H9 (cell line): ENCODE results near the gene MYMK. TPM values are rescaled to one million over a fixed set of nuclear protein-coding genes. Genes with fewer than 3 reads are reported as not detected.

ENCODE experiments used
- DNase-seq: peaks from one replicate; pipeline ENCODE4 v3.0.0-alpha.2; 2017
- H2AFZ ChIP-seq: one replicate; pipeline ENCODE4 v1.6.1; 2013; ENCODE audit warnings: mild to moderate bottlenecking, low read length, control low read depth, moderate library complexity
- H2AK5ac ChIP-seq: 2 replicates; pipeline ENCODE4 v1.6.1; 2013; ENCODE audit warnings: low read length, control low read depth, mixed read lengths; ENCODE audit not compliant: insufficient read length
- H2BK120ac ChIP-seq: one replicate; pipeline ENCODE4 v1.6.1; 2013; ENCODE audit warnings: low read depth, mild to moderate bottlenecking, low read length, control low read depth, inconsistent platforms; ENCODE audit not compliant: poor library complexity, severe bottlenecking
- H2BK12ac ChIP-seq: 2 replicates; pipeline ENCODE4 v1.6.1; 2013; ENCODE audit warnings: low read length, control low read depth, mixed read lengths, low read depth; ENCODE audit not compliant: insufficient read length
- H2BK15ac ChIP-seq: 2 replicates; pipeline ENCODE4 v1.6.1; 2013; ENCODE audit warnings: low read depth, low read length, control low read depth
- H2BK20ac ChIP-seq: one replicate; pipeline ENCODE4 v1.6.1; 2013; ENCODE audit warnings: low read depth, mild to moderate bottlenecking, low read length, control low read depth, inconsistent platforms; ENCODE audit not compliant: poor library complexity, severe bottlenecking
- H2BK5ac ChIP-seq: 2 replicates; pipeline ENCODE4 v1.6.1; 2013; ENCODE audit warnings: low read length, control low read depth, mixed read lengths; ENCODE audit not compliant: insufficient read length
- H3K14ac ChIP-seq: 2 replicates; pipeline ENCODE4 v1.6.1; 2013; ENCODE audit warnings: low read length, control low read depth; ENCODE audit not compliant: insufficient read depth
- H3K18ac ChIP-seq: 2 replicates; pipeline ENCODE4 v1.6.1; 2013; ENCODE audit warnings: low read depth, mild to moderate bottlenecking, mixed read lengths, low read length, control low read depth; ENCODE audit not compliant: insufficient read length
- H3K23ac ChIP-seq: 2 replicates; pipeline ENCODE4 v1.6.1; 2013; ENCODE audit warnings: low read length, control low read depth, mixed read lengths, low read depth; ENCODE audit not compliant: insufficient read length
- H3K23me2 ChIP-seq: 2 replicates; pipeline ENCODE4 v1.6.1; 2013; ENCODE audit warnings: low read depth, mild to moderate bottlenecking, mixed read lengths, low read length, control low read depth; ENCODE audit not compliant: insufficient read length, poor library complexity, severe bottlenecking
- H3K27ac ChIP-seq: 2 replicates; pipeline ENCODE4 v1.5.1; 2013; ENCODE audit warnings: low read length, control low read depth, mixed read lengths, low read depth; ENCODE audit not compliant: insufficient read length
- H3K27me3 ChIP-seq: 2 replicates; pipeline ENCODE4 v1.6.1; 2013; ENCODE audit warnings: low read length, control low read depth, inconsistent platforms; ENCODE audit not compliant: insufficient read depth
- H3K4ac ChIP-seq: 2 replicates; pipeline ENCODE4 v1.6.1; 2013; ENCODE audit warnings: low read depth, mild to moderate bottlenecking, control low read depth, inconsistent platforms, low read length, moderate library complexity
- H3K4me1 ChIP-seq: 2 replicates; pipeline ENCODE4 v1.6.1; 2013; ENCODE audit warnings: low read length, control low read depth, inconsistent platforms; ENCODE audit not compliant: insufficient read depth
- H3K4me2 ChIP-seq: 2 replicates; pipeline ENCODE4 v1.6.1; 2013; ENCODE audit warnings: low read length, control low read depth, mixed read lengths; ENCODE audit not compliant: insufficient read length, insufficient read depth
- H3K56ac ChIP-seq: 2 replicates; pipeline ENCODE4 v1.6.1; 2013; ENCODE audit warnings: low read depth, mild to moderate bottlenecking, mixed read lengths, low read length, control low read depth; ENCODE audit not compliant: insufficient read length
- H3K79me1 ChIP-seq: 2 replicates; pipeline ENCODE4 v1.6.1; 2013; ENCODE audit warnings: low read depth, mild to moderate bottlenecking, moderate library complexity, low read length, control low read depth, inconsistent platforms; ENCODE audit not compliant: insufficient read depth, poor library complexity, severe bottlenecking
- H3K79me2 ChIP-seq: 2 replicates; pipeline ENCODE4 v1.6.1; 2013; ENCODE audit warnings: low read length, control low read depth, inconsistent platforms; ENCODE audit not compliant: insufficient read depth
- H3K9ac ChIP-seq: 2 replicates; pipeline ENCODE4 v1.6.1; 2013; ENCODE audit warnings: low read length, control low read depth, mixed read lengths; ENCODE audit not compliant: insufficient read length; ENCODE audit errors: extremely low read depth
- H3K9me3 ChIP-seq: one replicate; pipeline ENCODE4 v1.6.1; 2013; ENCODE audit warnings: low read depth, low read length, inconsistent platforms; ENCODE audit not compliant: control insufficient read depth
- H3T11ph ChIP-seq: one replicate; pipeline ENCODE4 v1.6.1; 2013; ENCODE audit warnings: mild to moderate bottlenecking, low read length, control low read depth, inconsistent platforms
- H4K20me1 ChIP-seq: one replicate; pipeline ENCODE4 v1.6.1; 2013; ENCODE audit not compliant: control insufficient read depth, insufficient read length, insufficient read depth
- H4K5ac ChIP-seq: 2 replicates; pipeline ENCODE4 v1.6.1; 2013; ENCODE audit warnings: low read depth, mild to moderate bottlenecking, mixed read lengths, low read length, control low read depth; ENCODE audit not compliant: insufficient read length
- H4K8ac ChIP-seq: replicated peaks from 2 replicates; pipeline ENCODE4 v1.6.1; 2013; ENCODE audit warnings: low read length, control low read depth, mixed read lengths, low read depth; ENCODE audit not compliant: insufficient read length
- H4K91ac ChIP-seq: 2 replicates; pipeline ENCODE4 v1.6.1; 2013; ENCODE audit warnings: low read depth, mild to moderate bottlenecking, moderate library complexity, mixed read lengths, low read length, control low read depth; ENCODE audit not compliant: insufficient read length
- H3K27ac Mint-ChIP-seq, 3 experiments: 2 replicates in 2 of 3; 3 replicates in 1 of 3; pipeline ENCODE4 v1.8.0; 2020 to 2021; ENCODE audit warnings: mixed read lengths in 3 of 3, mild to moderate bottlenecking in 1 of 3, moderate library complexity in 1 of 3
- H3K27me3 Mint-ChIP-seq: 2 replicates; pipeline ENCODE4 v1.8.0; 2021; ENCODE audit warnings: low read depth, mild to moderate bottlenecking, moderate library complexity, mixed read lengths
- H3K36me3 Mint-ChIP-seq, 3 experiments: 2 replicates in 2 of 3; 3 replicates in 1 of 3; pipeline ENCODE4 v1.8.0; 2020 to 2021; ENCODE audit warnings: low read depth in 3 of 3, mixed read lengths in 3 of 3; ENCODE audit not compliant: insufficient read depth in 1 of 3
- H3K4me1 Mint-ChIP-seq, 2 experiments: 2 replicates each; pipeline ENCODE4 v1.8.0; 2020; ENCODE audit warnings: mixed read lengths in 2 of 2
- H3K4me3 Mint-ChIP-seq, 2 experiments: 2 replicates in 1 of 2; 3 replicates in 1 of 2; pipeline ENCODE4 v1.8.0; 2020 to 2021; ENCODE audit warnings: mild to moderate bottlenecking in 2 of 2, mixed read lengths in 2 of 2, moderate library complexity in 1 of 2
- H3K9me3 Mint-ChIP-seq, 2 experiments: 2 replicates in 1 of 2; 3 replicates in 1 of 2; pipeline ENCODE4 v1.8.0; 2020; ENCODE audit warnings: mild to moderate bottlenecking in 2 of 2, mixed read lengths in 2 of 2, moderate library complexity in 1 of 2
- CTCF ChIP-seq: fragments of 200-600 bp; sonication (generic); conservative IDR thresholded peaks from 3 replicates; pipeline ENCODE4 v1.8.0; 2021; ENCODE audit warnings: antibody characterized with exemption, mild to moderate bottlenecking
- WGBS: extraction: QIAGEN DNeasy Blood & Tissue Kit; methylation state at CpG from one replicate; pipeline ENCODE4 v1.1.7; 2013; ENCODE audit warnings: missing lambda C conversion rate, low lambda C conversion rate, mixed read lengths; ENCODE audit not compliant: insufficient read length; ENCODE audit errors: extremely low coverage; 5-methylcytosine and 5-hydroxymethylcytosine counted together
- total RNA-seq: library from RNA; stranded (reverse); gene quantifications from 2 replicates; pipeline ENCODE4 v1.2.1, GENCODE V29; 2021

The MYMK gene
- total RNA-seq, 1 experiment from 2014 or later: not detected

GRCh38 chr9:133470427-133470924 is 54.3 kb downstream of the MYMK start:
- Histone ChIP-seq H2BK15ac (no peak overlapping the region), H3K27ac (no peak overlapping the region), H3K4ac (no peak overlapping the region), H3K4me2 (no peak overlapping the region), H3K4me1 (no peaks in the 10 kb centered on the region), H2BK20ac (no peak overlapping the region), H2BK5ac (no peak overlapping the region), H4K91ac (no peak overlapping the region), H2BK120ac (no peak overlapping the region), H2BK12ac (no peak overlapping the region), H4K8ac (no peak overlapping the region), H4K5ac (no peak overlapping the region), H2AK5ac (no peak overlapping the region), H2AFZ (no peak overlapping the region), H3K56ac (no peak overlapping the region), H3K18ac (no peak overlapping the region), H3K14ac (no peak overlapping the region; the same call in 1 of the 2 replicates), H3K23ac (no peak overlapping the region), H3K23me2 (no peaks in the 10 kb centered on the region), H3K9me3 (no peaks in the 10 kb centered on the region), H3K9ac (no peak overlapping the region), H4K20me1 (no peaks in the 10 kb centered on the region), H3K79me1 (no peaks in the 10 kb centered on the region), H3K79me2 (no peaks in the 10 kb centered on the region), H3K27me3 (no peaks in the 10 kb centered on the region), H3T11ph (no peak overlapping the region)
- Mint-ChIP-seq H3K4me1 (no peaks in the 10 kb centered on the region), H3K36me3 (peaks cover 5 to 13% (median 6%) of the 10 kb centered on the region in 3 experiments; a peak in 6 of 7 replicates), H3K27ac (peak overlapping the region; percentile 87 to 98 (median 92); a peak in 5 of 7 replicates), H3K9me3 (no peaks in the 10 kb centered on the region), H3K27me3 (no peaks in the 10 kb centered on the region), H3K4me3 (no peak overlapping the region; a peak in 1 of 5 replicates)
- DNase-seq: peak; percentile 79
- no CpG with 5 or more reads among the region's 16 CpGs for WGBS
- no peak; the same call in 2 of the 3 replicates for TF ChIP-seq CTCF
